Measurements from ENCODE around the gene CACUL1.

Gene CACUL1

GRCh38 chr10:118732245-118733165, 22.3 kb downstream of the CACUL1 start:
- no peak for DNase-seq (ENCODE audit: low read depth)

DNA sequence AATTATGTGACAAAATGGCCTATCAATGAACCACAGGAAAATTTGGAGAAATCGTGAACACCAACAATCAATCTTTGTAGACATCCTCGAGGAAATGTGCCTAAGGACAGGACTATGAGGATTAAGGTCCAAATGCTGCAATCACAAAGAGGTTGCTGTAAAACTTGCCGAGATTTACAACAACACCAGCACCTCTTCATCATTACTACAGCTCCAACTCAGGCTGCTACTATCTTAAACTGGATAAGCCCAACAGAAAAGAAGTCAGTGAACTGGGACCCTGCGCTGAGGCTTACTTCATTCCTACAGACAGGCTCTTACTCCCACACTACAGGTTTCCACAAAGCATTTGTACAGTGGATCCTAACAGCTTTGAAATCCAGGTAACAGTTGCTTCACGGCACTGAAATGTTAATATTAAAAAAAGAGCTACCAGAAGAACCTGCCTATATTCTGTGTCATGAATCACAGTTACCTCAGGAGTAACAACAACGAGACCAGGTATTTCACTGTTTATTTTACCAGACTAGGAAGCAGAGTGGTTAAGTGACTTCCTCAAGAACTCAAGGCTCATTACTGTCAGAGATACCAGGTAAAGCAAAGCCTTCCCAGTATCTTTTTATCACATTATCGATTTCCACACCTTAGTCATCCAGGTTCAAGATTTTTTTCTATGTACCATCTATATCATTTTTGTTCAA, 23.9 kb downstream of the CACUL1 start:
- no peak for DNase-seq (ENCODE audit: low read depth)

- no peak for DNase-seq (ENCODE audit: low read depth)
Measured at GRCh38 chr10:118729641-118730258, 25.0 kb downstream of the CACUL1 start.

GRCh38 chr10:118729200-118729599, 25.6 kb downstream of the CACUL1 start:
- no peak for DNase-seq (ENCODE audit: low read depth)

DNA sequence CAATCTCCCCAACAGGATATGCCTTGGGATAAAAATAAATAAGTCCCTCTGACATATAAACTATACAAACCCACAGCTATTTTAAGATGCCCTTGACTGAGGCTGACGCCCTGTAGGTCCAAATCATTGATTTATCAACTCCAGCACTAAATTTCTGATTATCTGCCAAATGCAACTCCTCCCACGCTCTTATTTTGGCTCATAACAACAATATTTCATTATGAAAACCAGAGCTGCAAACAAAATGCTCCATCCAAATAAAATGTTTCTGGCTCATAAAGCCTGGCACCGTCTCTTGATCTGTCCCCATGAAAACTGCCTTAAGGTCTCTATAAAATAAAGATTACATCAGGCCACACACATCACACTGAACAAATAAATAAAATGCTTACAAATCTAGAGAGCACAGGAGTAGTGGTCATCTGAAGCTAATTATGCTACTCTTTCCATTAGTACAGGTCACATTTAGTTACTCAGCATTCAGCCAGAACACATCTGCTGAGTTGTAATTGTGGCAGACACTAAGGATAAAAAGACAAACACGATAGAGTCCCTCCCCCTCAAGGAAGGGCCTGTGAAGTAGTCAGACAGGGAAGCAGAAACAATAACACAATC, 28.8 kb downstream of the CACUL1 start:
- peak; percentile 32 for DNase-seq (ENCODE audit: low read depth)

DNA sequence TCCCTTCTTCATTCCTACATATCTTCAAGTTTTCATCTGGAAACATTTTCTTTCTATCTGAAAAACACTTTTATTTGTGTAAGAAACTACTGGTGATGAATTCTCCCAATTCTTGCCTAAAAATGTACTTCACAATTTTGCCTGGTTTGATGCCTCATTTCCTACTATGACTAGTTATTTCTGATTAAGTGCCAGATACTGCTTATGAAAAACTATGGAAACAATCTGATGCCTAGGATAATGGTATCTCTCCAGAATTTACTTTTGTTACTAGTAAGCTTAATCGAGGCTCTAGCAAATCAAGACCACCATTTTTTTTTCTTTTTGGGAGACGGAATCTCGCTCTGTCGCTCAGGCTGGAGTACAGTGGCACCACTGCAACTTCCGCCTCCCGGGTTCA, 31.3 kb downstream of the CACUL1 start:
- peak; percentile 45 for DNase-seq (ENCODE audit: low read depth)

DNA sequence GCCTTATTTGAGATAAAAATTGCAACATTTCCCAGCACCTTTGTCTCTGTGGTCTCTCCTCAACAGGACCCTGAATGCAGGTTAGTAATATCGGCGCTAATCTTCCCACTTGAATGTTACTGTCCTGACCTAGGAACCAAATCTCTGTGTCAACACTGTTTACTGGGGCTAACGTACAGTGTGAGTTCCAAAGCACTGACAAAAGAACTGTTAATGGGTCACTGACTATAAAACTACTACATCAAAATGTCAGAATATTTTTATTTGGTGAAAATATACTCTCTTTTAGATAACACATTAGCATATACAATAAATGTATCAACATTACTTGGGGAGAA, 33.3 kb downstream of the CACUL1 start:
- DNase-seq (ENCODE audit: low read depth) = no peak

DNA sequence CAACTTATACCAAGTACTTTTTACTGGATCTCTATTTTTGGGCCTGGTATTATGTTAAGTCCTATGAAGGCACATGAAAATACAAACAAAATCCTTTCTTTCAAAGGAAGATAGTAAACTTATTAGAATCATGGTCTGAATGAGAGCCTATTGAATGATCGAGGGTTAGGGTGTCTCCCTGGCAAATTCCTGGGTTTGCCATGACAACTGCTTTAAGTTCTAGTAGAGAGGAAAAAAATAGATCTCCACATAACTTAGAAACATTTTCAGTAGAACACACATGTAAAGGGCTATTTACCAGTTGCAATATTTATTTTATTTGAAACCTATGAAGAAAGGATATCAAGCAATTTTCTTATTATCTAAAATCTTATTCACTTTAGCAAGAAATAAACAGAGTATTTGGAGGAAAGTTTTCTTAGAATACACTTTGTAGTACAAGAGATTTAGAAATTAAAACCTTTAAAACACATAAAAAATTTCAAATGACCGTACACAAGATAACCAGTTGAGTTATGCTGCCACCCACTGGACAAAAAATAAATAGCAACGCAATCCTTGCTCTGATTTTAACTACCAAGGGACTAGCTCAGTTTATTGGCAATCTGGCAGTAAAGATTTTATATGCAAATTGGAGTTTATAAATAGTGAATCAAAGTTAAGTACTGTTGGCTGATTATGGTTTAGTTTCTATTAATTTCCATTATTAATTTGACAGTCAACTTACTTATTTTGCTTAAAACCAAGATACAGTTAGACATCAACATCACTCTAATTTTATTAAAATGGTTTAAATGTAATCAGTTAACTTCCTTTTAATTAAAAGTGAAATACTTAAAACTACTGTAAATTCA, 33.9 kb downstream of the CACUL1 start:
- no peak for DNase-seq (ENCODE audit: low read depth)

- DNase-seq (ENCODE audit: low read depth) = no peak
Measured at GRCh38 chr10:118714366-118714765, 40.4 kb downstream of the CACUL1 start.

DNA sequence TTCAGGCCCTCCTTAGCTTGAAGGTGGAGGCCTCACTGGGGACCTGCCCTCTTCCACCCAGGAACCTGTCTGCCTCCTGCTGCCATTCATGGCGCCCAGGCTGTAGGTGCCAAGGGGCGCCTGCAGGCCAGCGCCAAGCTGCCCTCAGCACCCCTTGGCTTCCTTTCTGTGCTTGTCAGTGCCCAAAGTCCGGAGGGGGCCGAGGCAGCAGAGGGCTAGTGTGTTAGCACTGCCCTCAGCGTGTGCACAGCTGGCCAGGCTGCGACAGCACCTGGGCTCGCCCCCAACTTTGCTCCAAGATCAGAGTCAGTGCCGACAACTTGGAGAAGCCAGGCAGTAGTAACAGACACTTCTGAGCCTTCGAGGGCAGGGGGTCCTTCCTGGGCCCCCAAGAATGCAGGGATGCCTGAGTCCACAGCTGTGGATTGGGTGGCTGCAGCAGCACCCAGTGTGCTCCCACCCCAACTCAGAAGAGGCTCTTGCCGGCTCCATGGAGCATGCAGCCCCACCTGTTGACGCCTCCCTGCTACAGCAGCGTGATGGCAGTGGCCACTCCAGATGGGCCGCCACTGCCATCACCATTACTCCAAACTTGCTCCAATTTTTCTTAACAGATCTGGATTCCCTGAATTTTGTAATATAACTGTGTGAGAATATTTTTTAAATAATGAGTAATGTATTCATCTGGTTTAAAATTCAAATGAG, 41.7 kb downstream of the CACUL1 start:
- no peak for DNase-seq (ENCODE audit: low read depth)

DNA sequence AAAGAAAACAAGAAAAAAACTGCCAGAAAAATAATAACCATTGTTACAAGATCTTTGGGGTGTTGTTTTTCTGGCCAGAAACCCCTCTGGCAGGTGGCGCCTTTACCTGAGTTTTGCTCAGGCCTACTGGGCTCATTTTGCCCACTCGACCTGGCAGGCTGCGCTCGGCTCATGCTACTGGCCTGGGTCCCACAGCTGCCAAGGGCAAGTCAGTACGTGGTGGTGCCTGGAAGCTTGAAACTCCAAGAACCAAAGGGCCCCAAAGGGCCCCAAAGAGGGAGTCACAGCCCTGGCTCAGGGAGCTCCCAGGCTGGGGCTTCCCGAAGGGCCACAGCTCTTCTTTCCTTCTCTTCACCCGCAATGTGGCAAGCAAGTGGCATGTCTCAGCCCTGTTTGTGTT, 42.7 kb downstream of the CACUL1 start:
- DNase-seq (ENCODE audit: low read depth) = no peak

- no peak for DNase-seq (ENCODE audit: low read depth)
Measured at GRCh38 chr10:118710487-118710886, 44.3 kb downstream of the CACUL1 start.

- no peak for DNase-seq (ENCODE audit: low read depth)
Measured at GRCh38 chr10:118708571-118708970, 46.2 kb downstream of the CACUL1 start.

- DNase-seq (ENCODE audit: low read depth) = no peak
Measured at GRCh38 chr10:118704711-118705110, 50.1 kb downstream of the CACUL1 start.

DNA sequence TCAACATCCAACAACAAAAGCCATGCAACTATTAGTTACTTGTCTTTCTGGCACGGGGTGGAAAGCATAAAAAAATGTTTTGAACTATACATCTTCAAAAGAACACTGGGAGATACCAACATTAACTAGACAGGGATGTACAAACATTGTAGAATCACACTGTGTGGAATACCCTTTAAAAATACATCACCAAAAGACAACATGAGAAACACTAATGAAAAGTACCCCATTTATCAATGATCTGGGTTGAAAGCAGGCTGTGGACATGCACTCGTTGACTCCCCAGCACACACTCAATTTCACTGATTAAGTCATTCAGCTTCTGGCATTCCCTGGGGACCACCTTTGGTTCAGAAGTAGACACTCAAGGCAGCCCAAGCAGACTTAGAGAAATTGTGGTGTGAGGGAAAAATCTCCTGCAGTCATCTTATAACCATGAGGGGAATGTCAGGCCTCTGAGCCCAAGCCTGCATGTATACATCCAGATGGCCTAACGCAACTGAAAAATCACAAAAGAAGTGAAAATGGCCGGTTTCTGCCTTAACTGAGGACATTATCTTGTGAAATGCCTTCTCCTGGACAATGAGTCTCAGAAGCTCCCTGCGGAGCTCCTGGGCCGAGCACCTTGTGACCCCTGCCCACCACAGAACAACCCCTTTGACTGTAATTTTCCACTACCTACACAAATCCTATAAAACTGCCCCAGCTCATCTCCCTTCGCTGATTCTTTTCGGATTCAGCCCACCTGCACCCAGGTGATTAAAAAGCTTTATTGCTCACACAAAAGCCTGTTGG, 53.0 kb downstream of the CACUL1 start:
- no peak for DNase-seq (ENCODE audit: low read depth)

- DNase-seq (ENCODE audit: low read depth) = no peak
Measured at GRCh38 chr10:118698421-118698820, 56.3 kb downstream of the CACUL1 start.

- peak; percentile 31 for DNase-seq (ENCODE audit: low read depth)
Measured at GRCh38 chr10:118694848-118695247, 59.9 kb downstream of the CACUL1 start.

GRCh38 chr10:118692872-118693271, 61.9 kb downstream of the CACUL1 start:
- peak; percentile 95 for DNase-seq (ENCODE audit: low read depth)

GRCh38 chr10:118689070-118689858, 65.5 kb downstream of the CACUL1 start:
- no peak for DNase-seq (ENCODE audit: low read depth)
